Activated naive CD4-positive, alpha-beta T cell treated with anti-CD3 and anti-CD28 coated beads, Interleukin-2, amount 10 ng/mL, durations not matched to agents 7 days and 5 days (primary cell): Measurements from ENCODE around the gene PRKN.
"Not testable (repeated sequence)": the region's sequence is repeated elsewhere in the genome, so short reads cannot be mapped to it uniquely, and the experiment has no call there.

Experiments used
- CTCF ChIA-PET: fragments of 350-600 bp; sonication (Branson Sonifier 250); formaldehyde crosslinking; loops from one replicate; lab custom pipeline; 2021; ENCODE audit warnings: antibody characterized with exemption; lab: Charles Lee
- DNase-seq: peaks from one replicate; pipeline ENCODE4 v3.0.0-alpha.2; 2020
- H3K27ac Mint-ChIP-seq: one replicate; pipeline ENCODE4 v1.8.0; 2021; ENCODE audit warnings: mild to moderate bottlenecking, moderate library complexity, mixed read lengths
- H3K27me3 Mint-ChIP-seq: one replicate; pipeline ENCODE4 v1.8.0; 2021; ENCODE audit warnings: mild to moderate bottlenecking, mixed read lengths
- H3K36me3 Mint-ChIP-seq: one replicate; pipeline ENCODE4 v1.8.0; 2021; ENCODE audit warnings: mixed read lengths
- H3K4me1 Mint-ChIP-seq: one replicate; pipeline ENCODE4 v1.8.0; 2021; ENCODE audit warnings: mixed read lengths
- H3K4me3 Mint-ChIP-seq: one replicate; pipeline ENCODE4 v1.8.0; 2021; ENCODE audit warnings: mild to moderate bottlenecking, moderate library complexity, mixed read lengths
- H3K9me3 Mint-ChIP-seq: one replicate; pipeline ENCODE4 v1.8.0; 2021; ENCODE audit warnings: mixed read lengths

The PRKN gene

DNA sequence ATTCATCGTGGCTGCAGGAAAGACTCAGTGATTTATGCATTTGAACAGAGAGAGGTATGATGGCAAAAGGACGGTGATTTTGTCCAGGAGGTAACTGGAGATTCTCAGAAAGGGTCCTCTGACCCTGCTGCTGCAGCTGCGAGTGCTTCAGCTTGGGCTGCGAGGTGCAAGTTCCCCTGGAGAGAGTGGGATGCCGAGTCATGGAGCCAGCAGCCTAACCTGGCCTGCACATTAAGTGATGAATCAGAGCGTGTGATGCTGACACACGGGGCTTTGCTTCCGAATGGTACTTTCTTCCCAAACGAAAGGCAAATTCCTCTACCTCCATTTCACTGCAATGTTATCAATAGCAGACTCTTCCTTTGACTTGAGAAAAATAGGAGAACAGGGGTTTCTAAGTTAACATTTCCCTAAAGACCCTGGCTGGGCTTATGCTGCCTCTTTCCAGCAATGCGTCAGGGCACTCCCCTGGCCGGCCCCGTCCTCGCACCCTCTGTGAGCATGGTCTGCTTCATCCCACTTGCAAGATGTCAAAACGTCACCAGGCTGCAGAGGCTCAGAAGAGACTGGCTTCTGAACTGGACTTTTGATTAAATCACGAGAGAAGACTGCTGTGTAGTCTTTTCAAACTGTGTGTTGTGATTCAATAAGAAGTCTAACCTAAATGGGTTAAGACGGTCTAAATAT is 825.7 kb downstream of the PRKN start:
- CTCF ChIA-PET, result no interaction called here
- DNase-seq, result no peak
- Mint-ChIP-seq H3K36me3 (no peaks in the 10 kb centered on the region), H3K27me3 (no peaks in the 10 kb centered on the region), H3K27ac (no peak overlapping the region), H3K4me3 (no peak overlapping the region), H3K9me3 (no peaks in the 10 kb centered on the region), H3K4me1 (no peaks in the 10 kb centered on the region)

DNA sequence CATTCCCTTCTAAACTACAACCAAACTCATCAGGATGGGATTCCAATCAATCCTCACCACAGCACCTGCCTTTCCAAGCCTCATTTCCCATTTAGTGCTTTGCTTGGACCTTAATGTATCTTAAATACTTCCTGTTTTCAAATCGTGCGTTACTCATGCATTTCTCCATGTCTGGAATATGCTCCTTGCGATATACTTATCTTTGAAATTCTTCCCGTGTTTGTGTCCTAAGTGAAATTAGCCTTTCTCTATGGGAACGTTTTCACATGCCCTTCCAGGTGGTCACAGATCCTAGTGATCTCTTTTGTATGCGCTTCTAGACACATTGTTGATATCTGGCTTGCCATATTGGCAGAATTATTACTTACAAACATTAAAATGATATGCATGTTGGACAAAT is 833.1 kb downstream of the PRKN start:
- Mint-ChIP-seq H3K36me3 (no peaks in the 10 kb centered on the region), H3K4me1 (no peaks in the 10 kb centered on the region), H3K4me3 (no peak overlapping the region), H3K27ac (no peak overlapping the region), H3K9me3 (no peaks in the 10 kb centered on the region), H3K27me3 (no peaks in the 10 kb centered on the region)
- DNase-seq, result no peak
- CTCF ChIA-PET, result no interaction called here

DNA sequence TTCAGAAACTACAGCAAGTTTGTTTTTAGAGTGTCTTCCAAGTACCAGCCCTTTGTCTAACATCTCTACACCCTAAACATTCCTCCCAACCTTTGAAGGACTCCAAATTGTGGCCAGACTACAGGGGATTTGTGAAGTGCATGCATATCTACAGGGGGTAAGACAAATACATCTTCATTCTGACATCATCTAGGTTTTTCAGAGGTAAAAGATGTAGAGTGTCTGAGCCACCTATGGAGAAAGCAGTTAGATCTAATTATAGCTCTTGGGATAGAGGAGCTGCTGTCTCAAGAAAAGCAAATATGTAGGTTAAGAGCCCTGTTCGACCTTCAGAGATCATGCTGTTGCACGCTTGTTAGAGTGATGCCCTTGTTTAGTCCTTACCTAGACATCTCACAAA is 836.0 kb downstream of the PRKN start:
- Mint-ChIP-seq H3K27me3 (no peaks in the 10 kb centered on the region), H3K9me3 (no peaks in the 10 kb centered on the region), H3K36me3 (no peaks in the 10 kb centered on the region), H3K27ac (no peak overlapping the region), H3K4me1 (no peaks in the 10 kb centered on the region), H3K4me3 (no peak overlapping the region)
- CTCF ChIA-PET, result no interaction called here
- DNase-seq, result no peak

DNA sequence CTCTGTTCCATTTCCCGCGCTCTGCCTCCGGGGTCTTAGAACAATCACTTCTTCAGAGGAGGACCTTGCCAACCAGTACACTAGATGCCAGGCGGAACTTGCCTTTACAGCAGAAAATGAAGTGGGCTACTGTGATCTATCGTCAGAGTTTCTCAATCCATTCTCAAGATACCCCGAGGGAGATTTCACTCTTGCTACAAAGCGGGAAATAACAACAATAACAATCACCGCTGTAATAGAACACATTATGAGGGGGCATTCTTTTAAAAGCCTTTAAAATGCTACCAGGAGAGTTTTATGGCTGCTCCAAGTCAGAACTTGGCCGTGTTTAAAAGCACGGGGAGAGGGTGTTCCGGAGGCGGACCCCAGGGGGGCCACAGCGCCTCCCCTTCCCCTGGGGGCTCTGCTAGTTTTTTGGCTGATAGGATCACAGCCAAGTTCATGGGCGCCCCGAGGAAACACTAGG is 836.7 kb downstream of the PRKN start:
- CTCF ChIA-PET, result no interaction called here
- no peaks in the 10 kb centered on the region for H3K9me3 Mint-ChIP-seq
- H3K27me3 Mint-ChIP-seq, result no peaks in the 10 kb centered on the region
- no peaks in the 10 kb centered on the region for H3K36me3 Mint-ChIP-seq
- H3K27ac Mint-ChIP-seq, result no peak overlapping the region
- DNase-seq, result no peak
- H3K4me1 Mint-ChIP-seq, result no peaks in the 10 kb centered on the region
- no peak overlapping the region for H3K4me3 Mint-ChIP-seq

DNA sequence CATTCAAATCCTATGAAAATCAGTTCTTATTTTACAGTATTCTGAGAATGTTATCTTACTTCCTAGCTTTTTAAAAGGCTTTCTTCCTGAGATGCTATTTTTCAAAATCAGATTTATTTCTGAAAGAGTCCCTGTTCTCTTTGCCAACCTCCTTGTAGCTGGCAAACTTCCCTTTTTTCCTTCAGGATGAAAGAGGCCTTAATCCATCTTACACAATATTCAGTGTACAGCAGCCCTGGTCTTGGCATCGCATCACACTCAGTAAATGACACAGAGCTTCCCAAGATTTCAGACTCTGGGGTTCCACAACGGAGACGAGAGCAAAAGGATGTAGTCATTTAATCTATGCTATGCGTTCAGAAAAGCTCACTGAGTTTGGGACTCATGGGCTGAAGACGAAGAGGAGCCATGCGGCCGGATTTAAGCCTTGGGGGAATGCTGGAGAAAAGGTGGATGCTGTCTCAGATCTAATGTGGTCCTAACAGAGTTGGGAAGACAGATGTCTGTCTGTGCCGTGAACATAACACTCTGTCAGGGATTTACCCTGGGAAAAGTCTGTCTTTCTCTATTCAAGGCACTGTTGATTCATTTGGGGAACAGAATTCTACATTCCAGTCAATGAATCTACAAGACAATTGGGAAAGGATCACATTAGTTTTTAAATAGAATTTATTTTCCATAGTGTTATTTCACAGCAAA is 837.3 kb downstream of the PRKN start:
- Mint-ChIP-seq H3K27me3 (no peaks in the 10 kb centered on the region), H3K4me1 (no peaks in the 10 kb centered on the region), H3K27ac (no peak overlapping the region), H3K4me3 (no peak overlapping the region), H3K36me3 (no peaks in the 10 kb centered on the region), H3K9me3 (no peaks in the 10 kb centered on the region)
- DNase-seq, result no peak
- CTCF ChIA-PET, result no interaction called here

DNA sequence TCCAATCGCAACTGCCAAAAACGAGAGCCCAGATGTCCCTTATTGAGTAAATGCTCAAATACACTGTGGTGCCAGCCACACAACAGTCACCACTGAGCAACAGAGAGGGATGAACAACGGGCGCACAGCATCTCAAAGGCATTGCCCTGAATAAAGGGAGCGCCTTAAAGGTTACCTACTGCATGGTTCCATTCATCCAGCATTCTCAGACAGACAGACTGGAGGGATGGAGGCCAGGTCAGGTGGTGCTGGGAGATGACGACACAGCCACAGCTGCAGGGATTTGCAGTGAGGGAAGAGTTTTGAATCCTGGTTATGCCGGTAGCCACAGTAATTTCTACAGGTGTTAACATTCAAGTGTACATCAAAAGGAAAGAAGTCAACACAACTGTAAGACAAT is 838.2 kb downstream of the PRKN start:
- no peaks in the 10 kb centered on the region for H3K36me3 Mint-ChIP-seq
- no peak overlapping the region for H3K27ac Mint-ChIP-seq
- H3K27me3 Mint-ChIP-seq, result no peaks in the 10 kb centered on the region
- no peak for DNase-seq
- H3K4me3 Mint-ChIP-seq, result no peak overlapping the region
- H3K4me1 Mint-ChIP-seq, result no peaks in the 10 kb centered on the region
- CTCF ChIA-PET, result no interaction called here
- no peaks in the 10 kb centered on the region for H3K9me3 Mint-ChIP-seq

DNA sequence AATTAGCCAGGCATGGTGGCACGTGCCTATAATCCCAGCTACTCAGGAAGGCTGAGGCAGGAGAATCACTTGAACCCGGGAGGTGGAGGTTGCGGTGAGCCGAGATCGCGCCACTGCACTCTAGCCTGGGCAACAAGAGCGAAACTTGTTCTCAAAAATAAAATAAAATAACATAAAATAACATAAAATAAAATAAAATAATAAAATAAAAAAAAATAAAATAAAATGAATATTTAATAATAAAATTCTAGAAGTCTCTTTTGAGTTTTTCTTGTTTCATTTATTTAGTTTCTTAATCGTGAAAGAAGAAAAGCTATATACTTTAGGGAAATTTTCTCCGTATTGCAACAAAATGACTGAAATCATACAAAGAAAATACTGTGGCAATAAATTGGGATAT is 841.0 kb downstream of the PRKN start:
- H3K27me3 Mint-ChIP-seq, H3K4me1 Mint-ChIP-seq, CTCF ChIA-PET, DNase-seq, H3K27ac Mint-ChIP-seq, H3K4me3 Mint-ChIP-seq, H3K36me3 Mint-ChIP-seq, H3K9me3 Mint-ChIP-seq: not testable (repeated sequence)

DNA sequence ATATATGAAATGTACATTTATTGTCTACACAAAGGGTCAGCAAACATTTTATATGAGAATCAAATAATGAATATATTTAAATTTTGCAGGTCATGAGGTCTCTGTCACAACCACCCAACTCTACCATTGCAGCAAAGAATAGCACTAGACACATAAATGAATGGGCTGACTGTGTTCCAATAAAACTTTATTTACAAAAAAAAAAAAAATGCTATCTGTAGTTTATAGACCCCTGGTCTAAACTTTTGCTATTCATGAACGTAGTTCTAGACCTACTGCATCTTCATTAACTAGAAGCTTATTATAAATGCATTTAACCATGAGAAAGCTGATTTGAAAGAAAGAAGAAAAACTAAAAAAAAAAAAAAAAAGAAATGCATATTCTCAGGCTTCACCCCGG is 842.8 kb downstream of the PRKN start:
- H3K4me3 Mint-ChIP-seq, result no peak overlapping the region
- no peak overlapping the region for H3K27ac Mint-ChIP-seq
- no peak for DNase-seq
- CTCF ChIA-PET, result no interaction called here
- H3K4me1 Mint-ChIP-seq, result no peaks in the 10 kb centered on the region
- no peaks in the 10 kb centered on the region for H3K36me3 Mint-ChIP-seq
- H3K9me3 Mint-ChIP-seq, result no peaks in the 10 kb centered on the region
- H3K27me3 Mint-ChIP-seq, result no peaks in the 10 kb centered on the region

DNA sequence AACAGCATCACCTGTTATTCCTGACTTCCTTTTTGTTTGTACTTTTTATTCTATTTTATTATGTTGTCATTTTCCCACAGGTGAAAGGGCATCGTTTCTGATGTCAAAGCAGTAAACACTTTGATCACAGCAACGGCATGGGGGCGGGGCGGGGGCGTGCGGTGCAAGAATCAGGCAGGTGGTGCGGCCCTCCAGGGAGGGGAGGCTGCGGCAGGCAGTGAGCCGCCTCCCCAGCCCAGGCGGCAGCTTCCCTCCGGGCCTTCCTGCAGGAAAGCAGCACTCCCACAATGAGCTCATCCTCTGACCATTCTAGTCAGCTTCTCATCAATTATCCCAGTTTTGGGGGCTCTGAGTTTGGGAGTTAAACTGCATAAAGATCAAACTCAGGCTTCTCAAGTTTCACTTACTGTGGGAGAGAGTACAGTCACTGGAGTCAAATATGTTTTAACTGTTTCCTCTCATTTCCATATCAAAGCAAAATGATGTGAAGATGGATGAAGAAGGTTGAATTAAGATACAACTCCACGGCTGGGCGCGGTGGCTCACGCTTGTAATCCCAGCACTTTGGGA is 845.3 kb downstream of the PRKN start:
- Mint-ChIP-seq H3K4me3 (no peak overlapping the region), H3K4me1 (no peaks in the 10 kb centered on the region)
- CTCF ChIA-PET, result no interaction called here

DNA sequence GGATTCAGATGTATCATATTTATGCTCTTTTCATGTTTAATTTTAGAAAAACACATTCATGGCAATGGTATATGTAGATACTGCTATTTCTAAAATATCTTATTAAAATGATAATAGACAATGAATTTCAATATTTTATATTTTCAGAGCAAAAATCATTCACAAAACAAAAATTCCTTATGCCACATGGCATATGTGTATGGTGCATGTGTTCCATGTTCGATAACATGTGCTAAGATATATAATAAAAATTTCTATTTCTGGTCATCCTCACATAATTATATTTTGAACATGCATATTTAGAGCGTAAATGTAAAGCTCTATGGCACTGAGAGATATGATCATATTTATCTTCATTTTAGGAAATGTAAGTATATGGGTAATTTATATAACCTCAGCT is 847.5 kb downstream of the PRKN start:
- no peak for DNase-seq
- Mint-ChIP-seq H3K4me3 (no peak overlapping the region), H3K4me1 (no peaks in the 10 kb centered on the region), H3K36me3 (no peaks in the 10 kb centered on the region), H3K27ac (no peak overlapping the region), H3K27me3 (no peaks in the 10 kb centered on the region), H3K9me3 (no peaks in the 10 kb centered on the region)
- CTCF ChIA-PET, result no interaction called here

More for the DNA sequence above, 845.3 kb downstream of the PRKN start:
- Mint-ChIP-seq H3K36me3 (no peaks in the 10 kb centered on the region), H3K27ac (no peak overlapping the region), H3K27me3 (no peaks in the 10 kb centered on the region), H3K9me3 (no peaks in the 10 kb centered on the region)
- DNase-seq, result no peak

DNA sequence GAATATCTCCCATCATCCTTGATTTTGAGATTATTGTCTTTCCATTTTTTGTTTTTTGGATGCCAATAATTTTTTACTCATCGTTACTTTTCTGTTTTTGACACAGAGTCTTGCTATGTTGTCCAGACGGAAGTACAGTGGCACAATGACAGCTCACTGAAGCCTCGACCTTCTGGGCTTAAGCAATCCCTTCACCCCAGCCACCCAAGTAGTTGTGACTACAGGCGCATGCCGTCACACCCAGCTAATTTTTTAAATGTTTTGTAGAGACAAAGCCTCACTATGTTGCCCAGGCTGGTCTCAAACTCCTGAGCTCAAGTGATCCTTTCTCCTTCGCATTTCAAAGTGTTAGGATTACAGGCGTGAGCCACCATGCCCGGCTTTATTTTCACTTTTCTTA is 851.3 kb downstream of the PRKN start:
- Mint-ChIP-seq H3K36me3 (no peaks in the 10 kb centered on the region), H3K27me3 (no peaks in the 10 kb centered on the region), H3K27ac (no peak overlapping the region), H3K4me1 (no peaks in the 10 kb centered on the region), H3K4me3 (no peak overlapping the region), H3K9me3 (no peaks in the 10 kb centered on the region)
- CTCF ChIA-PET, result no interaction called here
- no peak for DNase-seq

DNA sequence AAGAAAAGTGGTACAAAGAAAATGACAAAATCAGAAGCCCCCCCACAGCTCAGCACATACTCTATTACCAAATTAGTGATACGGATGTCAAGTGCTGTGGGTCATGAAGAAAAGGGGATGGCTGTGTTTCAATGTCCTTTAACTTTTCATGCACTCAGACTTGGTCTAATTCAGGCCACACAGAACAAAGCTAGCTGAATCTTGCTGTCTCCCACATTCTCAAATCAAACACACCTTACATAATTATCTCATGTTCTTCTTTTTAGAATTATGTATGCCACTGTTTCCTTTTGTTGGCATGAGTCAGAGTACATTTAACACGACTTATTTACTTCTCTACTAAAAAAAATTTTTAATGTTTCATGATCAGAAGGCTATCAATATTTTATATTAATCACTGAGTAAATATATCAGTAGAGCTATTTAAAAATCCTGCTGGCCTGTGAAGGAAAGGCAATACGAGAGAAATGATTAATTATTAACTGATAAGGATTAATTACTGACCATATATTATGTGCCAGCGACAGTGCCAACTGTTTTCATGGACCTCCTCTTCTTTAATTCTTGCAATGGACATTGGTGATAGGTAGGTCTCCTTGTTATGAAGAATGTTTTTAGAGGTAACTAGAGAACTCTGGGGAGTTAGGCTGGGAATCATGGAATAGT is 857.2 kb downstream of the PRKN start:
- H3K4me3 Mint-ChIP-seq, result no peak overlapping the region
- no peak overlapping the region for H3K27ac Mint-ChIP-seq
- no peaks in the 10 kb centered on the region for H3K9me3 Mint-ChIP-seq
- CTCF ChIA-PET, result no interaction called here
- no peaks in the 10 kb centered on the region for H3K36me3 Mint-ChIP-seq
- no peaks in the 10 kb centered on the region for H3K4me1 Mint-ChIP-seq
- DNase-seq, result no peak
- H3K27me3 Mint-ChIP-seq, result no peaks in the 10 kb centered on the region

DNA sequence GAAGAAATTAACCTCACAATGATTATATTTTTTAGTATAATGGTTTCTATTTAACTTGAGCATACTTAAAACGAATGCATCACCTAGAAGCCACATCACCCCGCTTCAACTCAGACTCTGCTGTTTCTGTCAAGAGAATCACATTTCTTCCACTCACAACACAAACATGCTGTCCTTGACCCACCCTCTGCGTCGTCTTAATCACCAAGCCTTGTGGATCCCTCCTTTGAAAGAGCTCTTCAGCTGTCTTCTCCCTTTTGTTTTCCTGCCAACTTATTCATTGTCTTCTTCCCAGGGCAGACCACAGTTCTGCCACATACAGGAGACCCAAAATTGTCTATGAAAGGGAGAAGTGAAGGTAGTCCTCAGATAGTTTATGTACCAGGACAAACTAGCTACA is 858.1 kb downstream of the PRKN start:
- no peak overlapping the region for H3K27ac Mint-ChIP-seq
- CTCF ChIA-PET, result no interaction called here
- H3K4me1 Mint-ChIP-seq, result no peaks in the 10 kb centered on the region
- H3K9me3 Mint-ChIP-seq, result no peaks in the 10 kb centered on the region
- H3K36me3 Mint-ChIP-seq, result no peaks in the 10 kb centered on the region
- H3K27me3 Mint-ChIP-seq, result no peaks in the 10 kb centered on the region
- no peak for DNase-seq
- no peak overlapping the region for H3K4me3 Mint-ChIP-seq

DNA sequence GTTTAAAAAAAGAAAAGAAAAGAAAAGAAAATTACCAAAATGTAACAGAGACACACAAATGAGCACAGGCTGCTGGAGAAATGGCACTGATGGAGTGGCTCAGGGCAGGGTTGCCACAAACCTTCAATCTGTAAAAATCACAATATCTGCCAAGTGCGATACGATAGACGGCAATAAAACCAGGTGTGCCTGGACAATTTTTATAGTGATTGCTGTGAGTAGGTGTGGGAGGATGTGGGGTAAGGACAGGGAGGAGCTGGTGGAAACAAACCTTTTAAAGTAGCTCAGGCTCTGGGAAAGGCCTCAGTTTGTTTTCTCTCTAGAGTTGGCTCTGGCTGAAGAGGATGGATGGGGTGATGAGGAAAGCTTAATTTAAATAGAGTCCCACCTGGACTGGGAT is 861.0 kb downstream of the PRKN start:
- H3K9me3 Mint-ChIP-seq, result peaks cover 2% of the 10 kb centered on the region
- peaks cover 2% of the 10 kb centered on the region for H3K4me1 Mint-ChIP-seq
- no peak for DNase-seq
- H3K4me3 Mint-ChIP-seq, result no peak overlapping the region
- no peak overlapping the region for H3K27ac Mint-ChIP-seq
- no peaks in the 10 kb centered on the region for H3K36me3 Mint-ChIP-seq
- H3K27me3 Mint-ChIP-seq, result no peaks in the 10 kb centered on the region
- CTCF ChIA-PET, result no interaction called here

DNA sequence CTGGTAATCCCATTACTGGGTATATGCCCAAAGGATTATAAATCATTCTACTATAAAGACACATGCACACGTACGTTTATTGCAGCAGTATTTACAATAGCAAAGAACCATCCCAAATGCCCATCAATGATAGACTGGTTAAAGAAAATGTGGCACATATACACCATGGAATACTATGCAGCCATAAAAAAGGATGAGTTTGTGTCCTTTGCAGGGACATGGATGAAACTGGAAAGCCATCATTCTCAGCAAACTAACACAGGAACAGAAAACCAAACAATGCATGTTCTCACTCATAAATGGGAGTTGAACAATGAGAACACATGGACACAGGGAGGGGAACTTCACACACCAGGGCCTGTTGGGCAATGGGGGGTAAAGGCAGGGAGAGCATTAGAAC is 866.5 kb downstream of the PRKN start:
- DNase-seq, H3K36me3 Mint-ChIP-seq, H3K27me3 Mint-ChIP-seq, H3K4me1 Mint-ChIP-seq, CTCF ChIA-PET, H3K9me3 Mint-ChIP-seq, H3K4me3 Mint-ChIP-seq, H3K27ac Mint-ChIP-seq: not testable (repeated sequence)
